Measurements from ENCODE around the gene LPAR1.
A peak's percentile ranks its signal among the peaks of the same experiment; 100 is the strongest.
"Not testable (repeated sequence)": the region's sequence is repeated elsewhere in the genome, so short reads cannot be mapped to it uniquely, and the experiment has no call there.

GRCh38 chr9:111047287-111047686 is 9.0 kb upstream of the LPAR1 start:
- not testable (repeated sequence) for TF ChIP-seq OSR1 (CRISPR knock-in tag; IDR thresholded peaks at IDR 0.05); ARNTL (CRISPR knock-in tag; IDR thresholded peaks at IDR 0.05; ENCODE audit: borderline replicate concordance, low read depth); CREB5 (CRISPR knock-in tag; IDR thresholded peaks at IDR 0.05; ENCODE audit: low read depth); BACH2 (CRISPR knock-in tag; IDR thresholded peaks at IDR 0.05; ENCODE audit: borderline replicate concordance); TCF4 (CRISPR knock-in tag; IDR thresholded peaks at IDR 0.05; ENCODE audit: borderline replicate concordance); ZFP3 (CRISPR knock-in tag; IDR thresholded peaks at IDR 0.05); ZNF565 (CRISPR knock-in tag; conservative IDR thresholded peaks at IDR 0.05; ENCODE audit: low read depth); TOX (CRISPR knock-in tag; IDR thresholded peaks at IDR 0.05; ENCODE audit: borderline replicate concordance); PPARA (CRISPR knock-in tag; IDR thresholded peaks at IDR 0.05; ENCODE audit: borderline replicate concordance); CSDC2 (CRISPR knock-in tag; IDR thresholded peaks at IDR 0.05)
- TF ChIP-seq ZNF8 (CRISPR knock-in tag; IDR thresholded peaks at IDR 0.05): peak; percentile 90
